ENCODE results near the gene KAT2B. TPM values are rescaled to one million over a fixed set of nuclear protein-coding genes. Genes with fewer than 3 reads are reported as not detected.

The KAT2B gene
- polyA plus RNA-seq, 1 donor from 2014 or later = 14.2 TPM

DNA sequence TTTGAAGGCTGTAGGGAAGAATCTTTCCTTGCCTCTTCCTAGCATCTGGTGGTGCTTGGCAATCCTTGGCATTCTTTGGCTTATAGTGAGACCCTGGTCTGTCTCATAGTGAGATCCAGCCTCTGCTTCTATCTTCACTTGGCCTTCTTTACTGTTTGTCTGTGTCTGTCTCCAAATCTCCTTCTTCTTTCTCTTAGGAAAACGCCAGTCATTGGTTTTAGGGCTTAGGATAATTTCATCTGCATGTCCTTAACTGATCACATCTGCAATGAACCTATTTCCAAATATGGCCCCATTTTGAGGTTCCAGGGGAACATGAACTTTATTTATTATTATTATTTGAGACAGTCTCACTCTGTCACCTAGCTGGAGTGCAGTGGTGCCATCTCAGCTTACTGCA, 25.8 kb downstream of the KAT2B start:
- H3K27ac ChIP-seq (ENCODE audit: low read length) = no peak overlapping the region

DNA sequence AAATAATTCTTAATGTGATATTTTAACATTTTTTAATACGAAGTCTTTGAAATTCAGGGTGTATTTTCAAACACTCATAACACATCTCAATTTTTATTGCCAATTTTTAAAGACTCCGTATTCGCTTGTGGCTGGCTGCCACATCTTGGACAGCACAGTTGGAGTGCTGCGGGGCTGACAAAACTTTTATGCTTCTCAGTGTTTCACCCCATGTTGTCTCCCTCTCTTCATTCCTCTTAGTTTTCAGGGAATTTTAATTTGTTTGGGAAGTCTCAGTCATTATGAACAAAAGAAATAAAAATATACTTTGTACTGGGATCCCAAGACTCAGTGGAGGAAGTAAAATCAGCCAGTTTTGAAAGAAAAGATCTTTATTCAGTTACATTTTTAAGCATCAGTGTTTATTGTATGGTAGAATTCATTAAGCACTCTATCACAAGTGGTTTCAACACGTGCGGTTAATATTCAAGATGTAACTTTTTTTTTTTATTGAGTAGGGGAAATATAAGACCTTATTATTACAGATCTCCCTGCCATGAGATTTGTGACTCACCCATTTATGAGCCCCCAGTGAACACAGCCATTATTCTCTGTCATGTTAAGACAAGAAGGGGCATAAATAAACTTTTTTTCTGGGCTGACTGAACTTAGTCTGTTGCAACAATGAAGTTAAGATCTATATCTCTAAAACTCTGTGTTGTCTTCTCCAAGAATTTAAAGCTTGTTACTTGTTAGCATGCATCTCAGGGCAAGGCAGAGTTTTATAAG, 26.8 kb downstream of the KAT2B start:
- Histone ChIP-seq H3K36me3 (ENCODE audit: insufficient read depth, low read length) (no peaks in the 10 kb centered on the region), H3K79me2 (replicated peaks; ENCODE audit: insufficient read depth, low read length) (no peaks in the 10 kb centered on the region), H3K4me3 (ENCODE audit: low read length) (no peak overlapping the region), H3K9me2 (ENCODE audit: insufficient read depth, low read length) (no peaks in the 10 kb centered on the region), H3K9me3 (ENCODE audit: low read length) (no peaks in the 10 kb centered on the region), H3K4me2 (ENCODE audit: low read length) (no peak overlapping the region), H3K27me3 (ENCODE audit: insufficient read depth, low read depth, low read length) (no peaks in the 10 kb centered on the region), H4K20me1 (ENCODE audit: insufficient read depth) (no peaks in the 10 kb centered on the region), H3K9ac (ENCODE audit: low read length) (no peak overlapping the region), H2AFZ (ENCODE audit: low read depth, low read length) (no peak overlapping the region), H3K27ac (ENCODE audit: low read length) (no peak overlapping the region), H3F3A (ENCODE audit: insufficient read depth, low read length, poor library complexity, severe bottlenecking) (no peaks in the 10 kb centered on the region)
- TF ChIP-seq POLR2AphosphoS5 (IDR thresholded peaks at IDR 0.05) = no peak
- TF ChIP-seq SMC3 (conservative IDR thresholded peaks at IDR 0.05; ENCODE audit: poor library complexity) = no peak
- no peak for TF ChIP-seq TAF1 (IDR thresholded peaks at IDR 0.05; ENCODE audit: low read depth)

More for the DNA sequence above, 25.8 kb downstream of the KAT2B start:
- Histone ChIP-seq H2AFZ (ENCODE audit: low read depth, low read length) (no peak overlapping the region), H3K9ac (ENCODE audit: low read length) (no peak overlapping the region), H3K9me3 (ENCODE audit: low read length) (no peaks in the 10 kb centered on the region), H3F3A (ENCODE audit: insufficient read depth, low read length, poor library complexity, severe bottlenecking) (no peaks in the 10 kb centered on the region), H3K27me3 (ENCODE audit: insufficient read depth, low read depth, low read length) (no peaks in the 10 kb centered on the region), H4K20me1 (ENCODE audit: insufficient read depth) (no peaks in the 10 kb centered on the region), H3K4me3 (ENCODE audit: low read length) (no peak overlapping the region), H3K4me2 (ENCODE audit: low read length) (no peak overlapping the region), H3K9me2 (ENCODE audit: insufficient read depth, low read length) (no peaks in the 10 kb centered on the region), H3K79me2 (replicated peaks; ENCODE audit: insufficient read depth, low read length) (no peaks in the 10 kb centered on the region), H3K36me3 (ENCODE audit: insufficient read depth, low read length) (no peaks in the 10 kb centered on the region)
- TF ChIP-seq MXI1 (conservative IDR thresholded peaks at IDR 0.05; ENCODE audit: poor library complexity, severe bottlenecking) = no peak
- TF ChIP-seq, protein P1, sequence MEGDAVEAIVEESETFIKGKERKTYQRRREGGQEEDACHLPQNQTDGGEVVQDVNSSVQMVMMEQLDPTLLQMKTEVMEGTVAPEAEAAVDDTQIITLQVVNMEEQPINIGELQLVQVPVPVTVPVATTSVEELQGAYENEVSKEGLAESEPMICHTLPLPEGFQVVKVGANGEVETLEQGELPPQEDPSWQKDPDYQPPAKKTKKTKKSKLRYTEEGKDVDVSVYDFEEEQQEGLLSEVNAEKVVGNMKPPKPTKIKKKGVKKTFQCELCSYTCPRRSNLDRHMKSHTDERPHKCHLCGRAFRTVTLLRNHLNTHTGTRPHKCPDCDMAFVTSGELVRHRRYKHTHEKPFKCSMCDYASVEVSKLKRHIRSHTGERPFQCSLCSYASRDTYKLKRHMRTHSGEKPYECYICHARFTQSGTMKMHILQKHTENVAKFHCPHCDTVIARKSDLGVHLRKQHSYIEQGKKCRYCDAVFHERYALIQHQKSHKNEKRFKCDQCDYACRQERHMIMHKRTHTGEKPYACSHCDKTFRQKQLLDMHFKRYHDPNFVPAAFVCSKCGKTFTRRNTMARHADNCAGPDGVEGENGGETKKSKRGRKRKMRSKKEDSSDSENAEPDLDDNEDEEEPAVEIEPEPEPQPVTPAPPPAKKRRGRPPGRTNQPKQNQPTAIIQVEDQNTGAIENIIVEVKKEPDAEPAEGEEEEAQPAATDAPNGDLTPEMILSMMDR (IDR thresholded peaks at IDR 0.05; ENCODE audit: poor library complexity, severe bottlenecking) = no peak

DNA sequence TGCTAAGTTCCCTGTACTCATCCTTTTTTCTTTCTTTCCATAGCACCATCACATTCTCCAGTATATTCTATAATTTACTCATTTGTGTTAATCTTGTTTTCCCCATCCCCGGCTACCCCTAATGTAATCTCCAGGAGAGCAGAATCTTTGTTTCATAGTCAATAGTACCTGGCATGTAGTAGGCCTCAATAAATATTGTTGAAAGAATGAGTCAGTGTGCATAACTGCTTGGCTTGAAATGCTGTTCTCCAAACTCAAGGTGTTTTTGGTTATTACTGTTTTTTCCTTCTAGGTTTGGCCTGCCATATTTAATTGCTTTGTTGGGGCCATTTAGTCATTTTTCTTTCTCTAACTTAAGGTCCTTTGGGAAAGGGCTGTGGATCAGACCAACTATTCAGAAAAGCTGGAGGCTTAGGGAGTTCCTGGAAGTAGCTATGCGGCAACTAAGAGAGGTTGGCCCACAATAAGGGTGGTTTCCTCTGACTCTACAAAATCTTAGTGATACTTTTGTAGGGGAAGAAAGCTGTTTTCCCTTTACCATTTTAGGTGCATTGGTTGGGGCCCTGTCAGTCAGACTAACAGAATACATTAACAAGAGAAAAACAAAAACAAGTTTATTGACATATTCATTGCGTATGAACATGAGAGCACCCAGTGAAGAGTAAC, 28.4 kb downstream of the KAT2B start:
- H3K4me3 ChIP-seq (ENCODE audit: low read length) = no peak overlapping the region
- no peak overlapping the region for H2AFZ ChIP-seq (ENCODE audit: low read depth, low read length)
- H3K9me3 ChIP-seq (ENCODE audit: low read length) = no peaks in the 10 kb centered on the region
- no peak overlapping the region for H3K27ac ChIP-seq (ENCODE audit: low read length)
- TF ChIP-seq MXI1 (conservative IDR thresholded peaks at IDR 0.05; ENCODE audit: poor library complexity, severe bottlenecking) (no peak), RAD21 (conservative IDR thresholded peaks at IDR 0.05) (no peak), EP300 (conservative IDR thresholded peaks at IDR 0.05; ENCODE audit: poor library complexity, severe bottlenecking) (no peak), EZH2 (IDR thresholded peaks at IDR 0.05; ENCODE audit: borderline replicate concordance, insufficient read depth, low read length, poor library complexity, severe bottlenecking) (no peak), SMC3 (conservative IDR thresholded peaks at IDR 0.05; ENCODE audit: poor library complexity) (no peak), TAF1 (IDR thresholded peaks at IDR 0.05; ENCODE audit: low read depth) (no peak), POLR2AphosphoS5 (IDR thresholded peaks at IDR 0.05) (no peak)
- TF ChIP-seq, protein P2, sequence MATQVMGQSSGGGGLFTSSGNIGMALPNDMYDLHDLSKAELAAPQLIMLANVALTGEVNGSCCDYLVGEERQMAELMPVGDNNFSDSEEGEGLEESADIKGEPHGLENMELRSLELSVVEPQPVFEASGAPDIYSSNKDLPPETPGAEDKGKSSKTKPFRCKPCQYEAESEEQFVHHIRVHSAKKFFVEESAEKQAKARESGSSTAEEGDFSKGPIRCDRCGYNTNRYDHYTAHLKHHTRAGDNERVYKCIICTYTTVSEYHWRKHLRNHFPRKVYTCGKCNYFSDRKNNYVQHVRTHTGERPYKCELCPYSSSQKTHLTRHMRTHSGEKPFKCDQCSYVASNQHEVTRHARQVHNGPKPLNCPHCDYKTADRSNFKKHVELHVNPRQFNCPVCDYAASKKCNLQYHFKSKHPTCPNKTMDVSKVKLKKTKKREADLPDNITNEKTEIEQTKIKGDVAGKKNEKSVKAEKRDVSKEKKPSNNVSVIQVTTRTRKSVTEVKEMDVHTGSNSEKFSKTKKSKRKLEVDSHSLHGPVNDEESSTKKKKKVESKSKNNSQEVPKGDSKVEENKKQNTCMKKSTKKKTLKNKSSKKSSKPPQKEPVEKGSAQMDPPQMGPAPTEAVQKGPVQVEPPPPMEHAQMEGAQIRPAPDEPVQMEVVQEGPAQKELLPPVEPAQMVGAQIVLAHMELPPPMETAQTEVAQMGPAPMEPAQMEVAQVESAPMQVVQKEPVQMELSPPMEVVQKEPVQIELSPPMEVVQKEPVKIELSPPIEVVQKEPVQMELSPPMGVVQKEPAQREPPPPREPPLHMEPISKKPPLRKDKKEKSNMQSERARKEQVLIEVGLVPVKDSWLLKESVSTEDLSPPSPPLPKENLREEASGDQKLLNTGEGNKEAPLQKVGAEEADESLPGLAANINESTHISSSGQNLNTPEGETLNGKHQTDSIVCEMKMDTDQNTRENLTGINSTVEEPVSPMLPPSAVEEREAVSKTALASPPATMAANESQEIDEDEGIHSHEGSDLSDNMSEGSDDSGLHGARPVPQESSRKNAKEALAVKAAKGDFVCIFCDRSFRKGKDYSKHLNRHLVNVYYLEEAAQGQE (IDR thresholded peaks at IDR 0.05; ENCODE audit: borderline replicate concordance) = no peak
- TF ChIP-seq, protein P1 (IDR thresholded peaks at IDR 0.05; ENCODE audit: poor library complexity, severe bottlenecking) = no peak
- no peaks in the 10 kb centered on the region for H4K20me1 ChIP-seq (ENCODE audit: insufficient read depth)
- no peaks in the 10 kb centered on the region for H3K79me2 ChIP-seq (replicated peaks; ENCODE audit: insufficient read depth, low read length)
- H3K9ac ChIP-seq (ENCODE audit: low read length) = no peak overlapping the region
- no peaks in the 10 kb centered on the region for H3K27me3 ChIP-seq (ENCODE audit: insufficient read depth, low read depth, low read length)
- H3K36me3 ChIP-seq (ENCODE audit: insufficient read depth, low read length) = no peaks in the 10 kb centered on the region
- H3F3A ChIP-seq (ENCODE audit: insufficient read depth, low read length, poor library complexity, severe bottlenecking) = no peaks in the 10 kb centered on the region
- H3K4me2 ChIP-seq (ENCODE audit: low read length) = no peak overlapping the region
- no peaks in the 10 kb centered on the region for H3K9me2 ChIP-seq (ENCODE audit: insufficient read depth, low read length)

Data from neural cell (in vitro differentiated cells).